Mesenchymal stem cell (in vitro differentiated cells and primary cell): ENCODE data around the gene LMBRD2.

Source experiments
- DNase-seq: peaks from one replicate; pipeline ENCODE4 v3.0.0-alpha.2; 2013
- H2AFZ ChIP-seq: one replicate; pipeline ENCODE4 v1.6.1; 2013; ENCODE audit warnings: low read depth, mild to moderate bottlenecking, control low read depth, inconsistent platforms, low read length, moderate library complexity
- H2AK5ac ChIP-seq: 2 replicates; pipeline ENCODE4 v1.6.1; 2013; ENCODE audit warnings: low read length, moderate library complexity, mild to moderate bottlenecking, inconsistent platforms; ENCODE audit not compliant: severe bottlenecking
- H2BK120ac ChIP-seq: one replicate; pipeline ENCODE4 v1.6.1; 2013; ENCODE audit warnings: low read depth, mild to moderate bottlenecking, inconsistent platforms, low read length, moderate library complexity
- H2BK12ac ChIP-seq, 2 experiments: one replicate each; pipeline ENCODE4 v1.6.1; 2013; ENCODE audit warnings: inconsistent platforms in 2 of 2, low read length in 2 of 2, mild to moderate bottlenecking in 2 of 2, moderate library complexity in 2 of 2, control low read depth in 1 of 2
- H2BK15ac ChIP-seq: one replicate; pipeline ENCODE4 v1.6.1; 2013; ENCODE audit warnings: mild to moderate bottlenecking, low read depth, inconsistent platforms; ENCODE audit not compliant: poor library complexity, severe bottlenecking
- H2BK5ac ChIP-seq: 2 replicates; pipeline ENCODE4 v1.6.1; 2013; ENCODE audit warnings: low read depth, mild to moderate bottlenecking, low read length, control low read depth, inconsistent platforms; ENCODE audit not compliant: poor library complexity, severe bottlenecking
- H3K14ac ChIP-seq, 2 experiments: one replicate each; pipeline ENCODE4 v1.6.1; 2013; ENCODE audit warnings: inconsistent platforms in 2 of 2, low read length in 2 of 2, control low read depth in 1 of 2, mild to moderate bottlenecking in 1 of 2, moderate library complexity in 1 of 2
- H3K18ac ChIP-seq, 2 experiments: one replicate each; pipeline ENCODE4 v1.6.1; 2013; ENCODE audit warnings: inconsistent platforms in 2 of 2, low read length in 2 of 2, control low read depth in 1 of 2, low read depth in 1 of 2, mild to moderate bottlenecking in 1 of 2
- H3K23ac ChIP-seq, 2 experiments: one replicate each; pipeline ENCODE4 v1.6.1; 2013; ENCODE audit warnings: inconsistent platforms in 2 of 2, low read length in 2 of 2, mild to moderate bottlenecking in 2 of 2, moderate library complexity in 2 of 2, control low read depth in 1 of 2
- H3K27ac ChIP-seq: 2 replicates; pipeline ENCODE4 v1.5.1; 2013; ENCODE audit warnings: mild to moderate bottlenecking, moderate library complexity, low read length, control low read depth, inconsistent platforms; ENCODE audit not compliant: poor library complexity, severe bottlenecking
- H3K27me3 ChIP-seq, 2 experiments: 2 replicates each; pipeline versions ENCODE4 v1.6.1 to v1.7.0; 2013; ENCODE audit warnings: low read length in 2 of 2, mild to moderate bottlenecking in 2 of 2, moderate library complexity in 2 of 2, control low read depth in 1 of 2, inconsistent platforms in 1 of 2; ENCODE audit not compliant: control insufficient read depth in 1 of 2, insufficient read depth in 1 of 2
- H3K36me3 ChIP-seq, 2 experiments: 2 replicates each; pipeline versions ENCODE4 v1.6.1 to v1.7.0; 2013; ENCODE audit warnings: low read length in 2 of 2, control low read depth in 1 of 2, inconsistent platforms in 1 of 2, low read depth in 1 of 2, mild to moderate bottlenecking in 1 of 2; ENCODE audit not compliant: insufficient read depth in 2 of 2, control insufficient read depth in 1 of 2
- H3K4ac ChIP-seq, 2 experiments: one replicate each; pipeline ENCODE4 v1.6.1; 2013; ENCODE audit warnings: inconsistent platforms in 2 of 2, low read length in 2 of 2, mild to moderate bottlenecking in 2 of 2, moderate library complexity in 2 of 2, control low read depth in 1 of 2, low read depth in 1 of 2
- H3K4me1 ChIP-seq: 2 replicates; pipeline ENCODE4 v1.6.1; 2013; ENCODE audit warnings: low read depth, low read length, control low read depth; ENCODE audit not compliant: control insufficient read depth, insufficient read depth
- H3K4me2 ChIP-seq: 2 replicates; pipeline ENCODE4 v1.6.1; 2013; ENCODE audit warnings: low read length, mild to moderate bottlenecking, inconsistent platforms; ENCODE audit not compliant: poor library complexity, severe bottlenecking
- H3K4me3 ChIP-seq, 2 experiments: 2 replicates each; pipeline versions ENCODE4 v1.5.1 to v1.7.0; 2013; ENCODE audit warnings: low read length in 2 of 2, mild to moderate bottlenecking in 2 of 2, control low read depth in 1 of 2, low read depth in 1 of 2; ENCODE audit not compliant: insufficient read depth in 1 of 2
- H3K79me1 ChIP-seq: replicated peaks from 2 replicates; pipeline ENCODE4 v1.6.1; 2013; ENCODE audit warnings: mild to moderate bottlenecking, control low read depth, low read length, inconsistent platforms; ENCODE audit not compliant: poor library complexity, severe bottlenecking
- H3K9ac ChIP-seq: 2 replicates; pipeline ENCODE4 v1.7.0; 2013; ENCODE audit warnings: mild to moderate bottlenecking, low read length, moderate library complexity
- H3K9me3 ChIP-seq: 2 replicates; pipeline ENCODE4 v1.7.0; 2013; ENCODE audit warnings: mild to moderate bottlenecking, low read length; ENCODE audit not compliant: control insufficient read depth
- H4K8ac ChIP-seq: one replicate; pipeline ENCODE4 v1.6.1; 2013; ENCODE audit warnings: inconsistent platforms, mild to moderate bottlenecking, low read length, moderate library complexity
- H4K91ac ChIP-seq: one replicate; pipeline ENCODE4 v1.6.1; 2013; ENCODE audit warnings: mild to moderate bottlenecking, low read length, inconsistent platforms
- WGBS: methylation state at CpG from one replicate; pipeline ENCODE4 v1.1.7; 2013; ENCODE audit warnings: mixed read lengths; 5-methylcytosine and 5-hydroxymethylcytosine counted together

The LMBRD2 gene

DNA sequence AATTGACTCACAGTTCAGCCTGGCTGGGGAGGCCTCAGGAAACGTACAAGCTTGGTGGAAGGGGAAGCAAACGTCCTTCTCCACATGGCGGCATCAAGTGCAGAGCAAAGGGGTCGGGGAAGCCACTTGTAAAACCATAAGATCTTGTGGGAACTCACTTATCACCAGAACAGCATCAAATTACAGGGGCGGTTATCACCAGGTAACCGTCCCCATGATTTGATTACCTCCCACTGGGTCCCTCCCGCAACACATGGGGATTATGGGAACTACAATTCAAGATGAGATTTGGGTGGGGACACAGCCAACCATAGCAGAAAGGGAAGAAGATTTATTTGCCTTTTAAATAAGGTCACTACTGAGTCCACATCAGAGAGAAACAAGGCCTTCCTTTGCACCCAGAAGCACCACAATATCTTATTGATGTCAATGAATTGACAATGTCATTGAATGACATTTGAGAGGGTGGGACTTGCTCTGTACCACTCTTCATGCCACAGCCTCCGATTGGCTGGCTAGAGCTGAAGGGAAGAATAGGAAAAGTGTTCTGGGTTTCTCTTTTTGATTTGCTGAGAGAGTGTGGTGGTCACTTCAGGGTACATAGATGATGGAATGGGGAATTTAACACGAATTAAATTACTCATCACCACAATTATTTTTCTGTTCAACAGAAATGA, 11.3 kb upstream of the LMBRD2 start:
- Histone ChIP-seq H2AFZ (no peak overlapping the region), H4K91ac (no peak overlapping the region), H3K79me1 (peaks cover 44% of the 10 kb centered on the region), H3K4ac (no peak overlapping the region), H3K9ac (no peak overlapping the region), H2AK5ac (no peak overlapping the region), H2BK15ac (no peak overlapping the region), H3K14ac (no peak overlapping the region), H3K9me3 (no peaks in the 10 kb centered on the region), H3K18ac (no peak overlapping the region), H3K23ac (no peak overlapping the region), H3K4me2 (no peak overlapping the region), H3K36me3 (peaks cover 32 to 96% of the 10 kb centered on the region in 2 experiments), H3K27ac (no peak overlapping the region), H4K8ac (no peak overlapping the region), H2BK5ac (no peak overlapping the region), H3K4me1 (peaks cover 3% of the 10 kb centered on the region), H2BK12ac (no peak overlapping the region), H2BK120ac (no peak overlapping the region), H3K27me3 (no peaks in the 10 kb centered on the region), H3K4me3 (no peak overlapping the region)
- DNase-seq = no peak
- WGBS = 91% methylated on average over 8 of the region's 9 CpGs

GRCh38 chr5:36161361-36161760, 9.7 kb upstream of the LMBRD2 start:
- no peak for DNase-seq
- Histone ChIP-seq H3K4ac (no peak overlapping the region), H2BK12ac (no peak overlapping the region), H2BK15ac (no peak overlapping the region), H3K27ac (no peak overlapping the region), H2BK5ac (no peak overlapping the region), H3K79me1 (peaks cover 39% of the 10 kb centered on the region), H3K4me2 (no peak overlapping the region), H3K14ac (no peak overlapping the region), H3K27me3 (no peaks in the 10 kb centered on the region), H3K9me3 (no peaks in the 10 kb centered on the region), H3K36me3 (peaks cover 24 to 93% of the 10 kb centered on the region in 2 experiments), H2AK5ac (no peak overlapping the region), H3K18ac (no peak overlapping the region), H2AFZ (no peak overlapping the region), H3K4me3 (no peak overlapping the region), H4K8ac (no peak overlapping the region), H2BK120ac (no peak overlapping the region), H4K91ac (no peak overlapping the region), H3K23ac (no peak overlapping the region), H3K4me1 (peaks cover 3% of the 10 kb centered on the region), H3K9ac (no peak overlapping the region)
- 95% methylated on average over 3 of the region's 4 CpGs for WGBS

GRCh38 chr5:36160617-36161016, 8.9 kb upstream of the LMBRD2 start:
- no peak overlapping the region for H2BK12ac ChIP-seq
- no peak overlapping the region for H4K91ac ChIP-seq
- no peaks in the 10 kb centered on the region for H3K27me3 ChIP-seq
- H2BK120ac ChIP-seq = no peak overlapping the region
- peaks cover 8% of the 10 kb centered on the region for H3K4me1 ChIP-seq
- H3K36me3 ChIP-seq = peaks cover 24 to 87% of the 10 kb centered on the region in 2 experiments
- H3K18ac ChIP-seq = no peak overlapping the region
- H2AFZ ChIP-seq = no peak overlapping the region
- no peak overlapping the region for H3K4me2 ChIP-seq
- H4K8ac ChIP-seq = no peak overlapping the region
- H3K27ac ChIP-seq = no peak overlapping the region
- no peak overlapping the region for H2BK15ac ChIP-seq
- no peak overlapping the region for H3K4ac ChIP-seq
- H3K9me3 ChIP-seq = no peaks in the 10 kb centered on the region
- WGBS = 98% methylated on average over 3 of the region's 3 CpGs
- H2BK5ac ChIP-seq = no peak overlapping the region
- no peak overlapping the region for H3K23ac ChIP-seq
- no peak for DNase-seq
- H3K9ac ChIP-seq = no peak overlapping the region
- peaks cover 38% of the 10 kb centered on the region for H3K79me1 ChIP-seq
- no peak overlapping the region for H3K4me3 ChIP-seq
- no peak overlapping the region for H2AK5ac ChIP-seq
- H3K14ac ChIP-seq = no peak overlapping the region

DNA sequence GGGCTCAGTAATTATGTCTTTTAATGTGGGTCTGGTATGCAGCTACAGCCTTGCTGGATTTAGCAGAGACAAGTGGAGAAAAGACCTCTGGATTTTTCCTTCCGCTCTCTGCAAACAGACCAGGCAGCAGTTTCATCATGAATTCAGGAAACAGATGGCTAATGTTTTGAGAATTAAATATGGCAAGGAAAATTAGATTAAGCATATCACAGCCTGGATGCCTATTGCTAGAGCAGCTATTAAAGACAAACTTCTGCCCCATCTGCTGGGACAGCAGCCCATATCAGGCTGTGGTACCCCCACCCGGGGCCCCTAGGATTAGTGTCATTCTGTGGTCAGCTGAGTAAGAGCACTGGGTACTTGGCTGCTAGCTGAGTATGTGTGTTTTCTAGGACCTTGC, 6.5 kb upstream of the LMBRD2 start:
- H2AFZ ChIP-seq = no peak overlapping the region
- 67% methylated on average over 2 of the region's 2 CpGs for WGBS
- peaks cover 21 to 83% of the 10 kb centered on the region in 2 experiments for H3K36me3 ChIP-seq
- no peak overlapping the region for H4K91ac ChIP-seq
- H2BK15ac ChIP-seq = no peak overlapping the region
- no peak overlapping the region for H3K9ac ChIP-seq
- H2AK5ac ChIP-seq = peak overlapping the region; percentile 27
- peak overlapping the region; percentile 6 for H3K27ac ChIP-seq
- H3K27me3 ChIP-seq = no peaks in the 10 kb centered on the region
- H2BK12ac ChIP-seq = no peak overlapping the region
- no peak overlapping the region for H3K4ac ChIP-seq
- H3K4me2 ChIP-seq = no peak overlapping the region
- no peak overlapping the region for H3K14ac ChIP-seq
- peak; percentile 61 for DNase-seq
- H3K4me1 ChIP-seq = peaks cover 10% of the 10 kb centered on the region
- H3K4me3 ChIP-seq = no peak overlapping the region
- no peak overlapping the region for H4K8ac ChIP-seq
- no peak overlapping the region for H3K23ac ChIP-seq
- no peak overlapping the region for H2BK5ac ChIP-seq
- no peak overlapping the region for H2BK120ac ChIP-seq
- no peaks in the 10 kb centered on the region for H3K9me3 ChIP-seq
- H3K18ac ChIP-seq = peak overlapping the region in 1 of 2 experiments; percentile 33
- peaks cover 34% of the 10 kb centered on the region for H3K79me1 ChIP-seq
